NT2/D1 (cell line): ENCODE measurements around the gene HOXC12.

Source experiments
- SUZ12 ChIP-seq: IDR thresholded peaks from 2 replicates; pipeline ENCODE4 v1.6.1; 2011; ENCODE audit not compliant: insufficient read length, insufficient read depth; ENCODE audit errors: extremely low read depth
- ZNF274 ChIP-seq: IDR thresholded peaks from 2 replicates; pipeline ENCODE4 v1.6.1; 2011; ENCODE audit warnings: mild to moderate bottlenecking, low read depth, low read length

DNA sequence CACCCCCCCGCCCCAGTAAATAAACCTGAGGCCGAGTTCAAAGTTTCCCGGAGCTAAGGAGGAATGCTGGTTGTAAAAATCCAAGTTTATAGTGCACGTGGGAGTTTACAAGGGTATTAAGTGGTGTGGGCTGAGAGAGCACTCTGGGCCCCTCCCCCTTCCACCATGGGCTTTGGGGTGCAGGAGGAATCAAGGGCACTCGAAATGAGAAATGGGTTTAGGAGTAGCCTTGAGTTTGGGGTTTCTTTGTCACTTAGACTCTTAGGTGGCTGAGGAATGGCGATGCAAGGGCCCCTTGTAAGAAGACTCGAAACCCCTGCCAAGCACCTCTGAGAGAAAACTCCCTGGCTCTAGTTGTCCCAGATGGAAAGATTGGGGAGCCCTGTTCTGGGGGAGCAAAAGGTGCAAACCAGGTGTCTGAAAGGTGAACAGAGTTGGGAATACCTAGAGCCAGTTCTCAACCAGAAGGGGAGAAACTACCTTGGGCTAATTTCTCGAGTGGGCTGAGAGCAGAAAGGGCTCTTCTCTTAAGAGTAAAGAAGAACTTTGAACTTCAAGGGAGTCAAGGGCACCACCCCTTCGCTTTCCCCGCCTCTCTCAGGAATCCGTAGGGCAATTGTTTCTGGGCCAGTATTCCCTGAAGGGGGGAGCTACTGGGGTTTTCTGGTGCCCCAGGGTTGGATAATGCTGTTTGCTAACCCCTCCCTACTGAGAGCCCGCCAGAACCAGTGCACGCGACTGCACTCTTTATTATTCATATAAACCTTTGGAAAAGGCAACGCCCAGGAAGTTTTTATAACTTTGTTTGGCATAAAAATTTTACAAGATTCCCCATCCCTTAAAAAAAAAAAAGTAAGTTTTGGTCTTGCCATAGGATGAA is 24.0 kb downstream of the HOXC12 start:
- TF ChIP-seq SUZ12 (no peak), ZNF274 (no peak)
